ENCODE results near the gene FAM222A. TPM values are rescaled to one million over a fixed set of nuclear protein-coding genes. Genes with fewer than 3 reads are reported as not detected.
"Not testable (repeated sequence)": the region's sequence is repeated elsewhere in the genome, so short reads cannot be mapped to it uniquely, and the experiment has no call there.

The FAM222A gene
- total RNA-seq, 1 donor from 2014 or later: 1.5 TPM

DNA sequence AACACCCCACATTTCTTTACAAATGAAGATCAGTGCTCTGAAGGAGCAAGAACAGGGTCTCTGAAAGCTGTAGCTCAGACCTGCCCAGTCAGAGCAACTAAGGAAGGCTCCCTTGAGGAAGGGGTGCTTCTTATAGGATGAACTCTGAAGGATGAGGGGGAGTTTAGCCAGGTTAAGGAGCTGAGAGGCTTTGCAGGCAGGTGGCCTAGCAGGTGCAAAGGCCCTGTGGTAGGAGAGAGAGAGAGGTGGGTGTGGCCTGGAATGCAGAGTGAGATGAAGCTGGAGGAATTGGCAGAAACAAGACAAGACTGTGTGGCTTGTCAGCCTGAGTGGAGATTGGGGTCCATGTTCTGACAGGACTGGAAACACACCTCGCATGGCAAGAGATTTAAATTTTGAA, 20.5 kb upstream of the FAM222A start:
- Mint-ChIP-seq H3K4me3 (ENCODE audit: unreplicated experiment) (no peak overlapping the region), H3K4me1 (ENCODE audit: unreplicated experiment) (peaks cover 3% of the 10 kb centered on the region), H3K36me3 (ENCODE audit: unreplicated experiment) (no peaks in the 10 kb centered on the region)

DNA sequence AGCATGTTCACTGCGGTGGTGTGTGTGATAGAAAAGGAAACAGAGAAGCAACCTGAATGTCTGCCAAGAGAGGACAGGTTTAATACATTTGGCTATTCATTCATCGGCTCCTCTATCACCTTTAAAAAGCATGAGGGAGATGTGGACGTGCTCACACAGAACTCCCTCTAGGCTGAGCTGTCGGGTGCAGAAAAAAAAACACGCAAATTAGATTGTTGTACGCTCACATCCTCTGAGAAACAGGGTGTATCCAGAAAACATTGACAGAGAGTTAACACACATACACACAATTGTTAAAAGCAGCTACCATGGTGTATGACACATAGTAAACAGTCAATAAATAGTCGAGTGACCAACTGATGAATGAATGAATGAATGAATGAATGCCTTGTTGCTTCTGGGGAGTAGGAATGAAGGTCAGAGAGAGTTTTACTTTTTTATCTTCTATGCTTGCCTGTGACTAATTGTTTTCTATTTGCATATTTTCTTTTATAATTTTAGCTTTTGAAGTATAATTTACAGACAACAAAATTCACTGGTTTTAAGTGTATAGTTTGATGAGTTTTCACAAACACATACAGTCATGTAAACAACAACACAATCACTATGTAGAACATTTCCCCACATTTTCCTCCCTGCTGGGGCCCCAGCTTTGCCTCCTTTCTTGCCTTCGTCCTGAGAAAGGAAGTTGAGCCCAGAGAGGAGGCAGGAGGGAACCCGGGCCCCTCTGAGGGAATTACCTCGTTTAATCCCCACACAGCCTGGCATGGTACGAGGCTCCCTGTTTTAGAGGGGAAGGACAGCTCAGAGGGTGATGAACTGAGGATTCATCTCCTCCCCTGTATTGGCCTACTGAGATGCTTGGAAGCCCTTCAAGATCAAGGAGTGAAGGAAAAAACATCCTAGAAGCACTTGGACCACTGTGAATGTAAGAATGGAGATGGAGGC, 19.7 kb upstream of the FAM222A start:
- H3K27ac Mint-ChIP-seq (ENCODE audit: unreplicated experiment): no peak overlapping the region
- no peak for DNase-seq (ENCODE audit: extremely low spot score, unreplicated experiment)
- H3K4me1 Mint-ChIP-seq (ENCODE audit: unreplicated experiment): peaks cover 3% of the 10 kb centered on the region
- TF ChIP-seq, protein P1, sequence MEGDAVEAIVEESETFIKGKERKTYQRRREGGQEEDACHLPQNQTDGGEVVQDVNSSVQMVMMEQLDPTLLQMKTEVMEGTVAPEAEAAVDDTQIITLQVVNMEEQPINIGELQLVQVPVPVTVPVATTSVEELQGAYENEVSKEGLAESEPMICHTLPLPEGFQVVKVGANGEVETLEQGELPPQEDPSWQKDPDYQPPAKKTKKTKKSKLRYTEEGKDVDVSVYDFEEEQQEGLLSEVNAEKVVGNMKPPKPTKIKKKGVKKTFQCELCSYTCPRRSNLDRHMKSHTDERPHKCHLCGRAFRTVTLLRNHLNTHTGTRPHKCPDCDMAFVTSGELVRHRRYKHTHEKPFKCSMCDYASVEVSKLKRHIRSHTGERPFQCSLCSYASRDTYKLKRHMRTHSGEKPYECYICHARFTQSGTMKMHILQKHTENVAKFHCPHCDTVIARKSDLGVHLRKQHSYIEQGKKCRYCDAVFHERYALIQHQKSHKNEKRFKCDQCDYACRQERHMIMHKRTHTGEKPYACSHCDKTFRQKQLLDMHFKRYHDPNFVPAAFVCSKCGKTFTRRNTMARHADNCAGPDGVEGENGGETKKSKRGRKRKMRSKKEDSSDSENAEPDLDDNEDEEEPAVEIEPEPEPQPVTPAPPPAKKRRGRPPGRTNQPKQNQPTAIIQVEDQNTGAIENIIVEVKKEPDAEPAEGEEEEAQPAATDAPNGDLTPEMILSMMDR (IDR thresholded peaks at IDR 0.05): no peak
- H3K9me3 Mint-ChIP-seq (ENCODE audit: unreplicated experiment): no peaks in the 10 kb centered on the region
- H3K36me3 Mint-ChIP-seq (ENCODE audit: unreplicated experiment): no peaks in the 10 kb centered on the region
- peaks cover 17% of the 10 kb centered on the region for H3K27me3 Mint-ChIP-seq (ENCODE audit: unreplicated experiment)
- H3K4me3 Mint-ChIP-seq (ENCODE audit: unreplicated experiment): no peak overlapping the region

More for the DNA sequence above, 20.5 kb upstream of the FAM222A start:
- Mint-ChIP-seq H3K27ac (ENCODE audit: unreplicated experiment) (no peak overlapping the region), H3K27me3 (ENCODE audit: unreplicated experiment) (peaks cover 17% of the 10 kb centered on the region), H3K9me3 (ENCODE audit: unreplicated experiment) (no peaks in the 10 kb centered on the region)
- no peak for DNase-seq (ENCODE audit: extremely low spot score, unreplicated experiment)
- TF ChIP-seq, protein P1 (IDR thresholded peaks at IDR 0.05): no peak

DNA sequence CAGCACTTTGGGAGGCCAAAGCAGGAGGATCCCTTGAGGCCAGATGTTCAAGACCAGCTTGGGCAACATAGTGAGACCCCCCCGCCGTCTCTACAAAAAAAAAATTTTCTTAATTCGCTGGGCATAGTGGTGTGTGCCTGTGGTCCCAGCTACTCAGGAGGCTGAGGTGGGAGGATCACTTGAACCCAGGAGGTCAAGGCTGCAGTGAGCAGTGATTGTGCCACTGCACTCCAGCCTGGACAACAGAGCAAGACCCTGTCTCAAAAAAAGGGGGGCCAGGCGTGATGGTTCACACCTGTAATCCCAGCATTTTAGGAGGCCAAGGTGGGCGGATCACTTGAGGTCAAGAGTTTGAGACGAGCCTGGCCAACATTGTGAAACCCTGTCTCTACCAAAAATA, 19.0 kb upstream of the FAM222A start:
- not testable (repeated sequence) for DNase-seq (ENCODE audit: extremely low spot score, unreplicated experiment); H3K4me3 Mint-ChIP-seq (ENCODE audit: unreplicated experiment); H3K9me3 Mint-ChIP-seq (ENCODE audit: unreplicated experiment); H3K27ac Mint-ChIP-seq (ENCODE audit: unreplicated experiment); H3K36me3 Mint-ChIP-seq (ENCODE audit: unreplicated experiment); H3K4me1 Mint-ChIP-seq (ENCODE audit: unreplicated experiment)
- H3K27me3 Mint-ChIP-seq (ENCODE audit: unreplicated experiment): peaks cover 17% of the 10 kb centered on the region

DNA sequence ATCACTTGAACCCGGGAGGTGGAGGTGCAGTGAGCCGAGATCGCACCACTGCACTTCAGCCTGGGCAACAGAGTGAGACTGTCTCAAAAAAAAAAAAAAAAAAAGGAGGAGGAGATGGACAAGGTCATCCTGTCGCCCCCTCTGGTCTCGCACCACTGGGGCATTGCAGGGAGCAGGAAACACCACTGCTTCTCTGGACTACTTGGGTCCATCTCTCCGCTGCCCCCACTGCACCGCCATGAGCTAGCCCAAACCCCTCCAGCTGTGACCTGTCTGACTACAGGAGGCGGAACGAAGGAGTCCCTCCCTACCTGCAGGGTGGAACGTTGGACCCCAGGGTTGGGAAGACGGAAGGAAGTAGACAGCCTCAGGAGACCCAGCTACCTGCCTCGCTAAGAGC, 18.2 kb upstream of the FAM222A start:
- H3K4me1 Mint-ChIP-seq (ENCODE audit: unreplicated experiment): peaks cover 3% of the 10 kb centered on the region
- TF ChIP-seq, protein P1 (IDR thresholded peaks at IDR 0.05): no peak
- no peak for DNase-seq (ENCODE audit: extremely low spot score, unreplicated experiment)
- no peak overlapping the region for H3K27ac Mint-ChIP-seq (ENCODE audit: unreplicated experiment)
- no peaks in the 10 kb centered on the region for H3K9me3 Mint-ChIP-seq (ENCODE audit: unreplicated experiment)
- no peaks in the 10 kb centered on the region for H3K36me3 Mint-ChIP-seq (ENCODE audit: unreplicated experiment)
- H3K4me3 Mint-ChIP-seq (ENCODE audit: unreplicated experiment): no peak overlapping the region
- H3K27me3 Mint-ChIP-seq (ENCODE audit: unreplicated experiment): peaks cover 17% of the 10 kb centered on the region

DNA sequence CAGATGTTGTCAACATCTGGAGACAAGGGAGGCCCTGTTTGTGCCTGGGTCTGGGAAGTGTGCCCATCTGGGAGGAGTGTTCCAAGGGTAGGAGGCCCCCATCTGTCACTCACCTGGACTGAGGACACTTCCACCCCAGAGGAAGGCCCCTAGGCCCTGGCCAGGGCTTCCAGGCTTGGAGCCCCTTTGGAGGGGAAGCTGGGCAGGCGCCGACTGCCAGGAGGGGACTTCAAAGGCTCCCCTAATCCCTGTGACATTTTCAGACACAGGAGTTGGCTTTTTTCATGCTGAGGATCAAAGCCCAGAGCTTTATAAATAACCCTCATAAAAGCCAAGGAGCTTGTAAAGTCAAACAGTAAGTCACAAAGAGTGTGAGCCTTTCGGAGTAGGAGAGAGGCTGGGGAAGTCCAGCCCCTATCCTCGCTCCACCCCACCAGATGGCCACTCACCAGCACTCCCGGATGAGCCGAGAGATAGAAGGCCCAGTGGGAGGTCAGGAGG, 17.6 kb upstream of the FAM222A start:
- TF ChIP-seq, protein P1 (IDR thresholded peaks at IDR 0.05): no peak
- no peaks in the 10 kb centered on the region for H3K36me3 Mint-ChIP-seq (ENCODE audit: unreplicated experiment)
- peaks cover 3% of the 10 kb centered on the region for H3K4me1 Mint-ChIP-seq (ENCODE audit: unreplicated experiment)
- H3K27ac Mint-ChIP-seq (ENCODE audit: unreplicated experiment): no peak overlapping the region
- peaks cover 17% of the 10 kb centered on the region for H3K27me3 Mint-ChIP-seq (ENCODE audit: unreplicated experiment)
- H3K9me3 Mint-ChIP-seq (ENCODE audit: unreplicated experiment): no peaks in the 10 kb centered on the region
- no peak for DNase-seq (ENCODE audit: extremely low spot score, unreplicated experiment)
- no peak overlapping the region for H3K4me3 Mint-ChIP-seq (ENCODE audit: unreplicated experiment)
